ENCODE measurements around the gene KIF25.

Gene KIF25

GRCh38 chr6:168012431-168013249 is 15.2 kb downstream of the KIF25 start:
- TF ChIP-seq CTCF (IDR thresholded peaks at IDR 0.05; ENCODE audit: low read depth, low read length), result no peak
- DNase-seq (ENCODE audit: low read depth in 2 of 2), result no peak

GRCh38 chr6:168013250-168013915 is 15.9 kb downstream of the KIF25 start:
- no peak for TF ChIP-seq CTCF (IDR thresholded peaks at IDR 0.05; ENCODE audit: low read depth, low read length)
- no peak for DNase-seq (ENCODE audit: low read depth in 2 of 2)
- no peak overlapping the region for H3K4me3 ChIP-seq (replicated peaks in 1 of 2; ENCODE audit: low read depth in 2 of 2, low read length in 2 of 2)

More at GRCh38 chr6:168012431-168013249, 15.2 kb downstream of the KIF25 start:
- no peak overlapping the region for H3K4me3 ChIP-seq (replicated peaks in 1 of 2; ENCODE audit: low read depth in 2 of 2, low read length in 2 of 2)

- H3K4me3 ChIP-seq (replicated peaks in 1 of 2; ENCODE audit: low read depth in 2 of 2, low read length in 2 of 2), result no peak overlapping the region
- no peak for DNase-seq (ENCODE audit: low read depth in 2 of 2)
- TF ChIP-seq CTCF (IDR thresholded peaks at IDR 0.05; ENCODE audit: low read depth, low read length), result no peak
Measured at GRCh38 chr6:168014428-168014827, 17.0 kb downstream of the KIF25 start.

- no peak overlapping the region for H3K4me3 ChIP-seq (replicated peaks in 1 of 2; ENCODE audit: low read depth in 2 of 2, low read length in 2 of 2)
- no peak for DNase-seq (ENCODE audit: low read depth in 2 of 2)
- no peak for TF ChIP-seq CTCF (IDR thresholded peaks at IDR 0.05; ENCODE audit: low read depth, low read length)
Measured at GRCh38 chr6:168015009-168015408, 17.5 kb downstream of the KIF25 start.

- no peak overlapping the region for H3K4me3 ChIP-seq (replicated peaks in 1 of 2; ENCODE audit: low read depth in 2 of 2, low read length in 2 of 2)
Measured at GRCh38 chr6:168015482-168016175, 18.2 kb downstream of the KIF25 start.

More at GRCh38 chr6:168015482-168016175, 18.2 kb downstream of the KIF25 start:
- no peak for TF ChIP-seq CTCF (IDR thresholded peaks at IDR 0.05; ENCODE audit: low read depth, low read length)
- DNase-seq (ENCODE audit: low read depth in 2 of 2), result peak in 1 of 2 donors; percentile 19

All from cardiac fibroblast (primary cell).